ENCODE measurements around the gene UCHL3.

UCHL3 gene

DNA sequence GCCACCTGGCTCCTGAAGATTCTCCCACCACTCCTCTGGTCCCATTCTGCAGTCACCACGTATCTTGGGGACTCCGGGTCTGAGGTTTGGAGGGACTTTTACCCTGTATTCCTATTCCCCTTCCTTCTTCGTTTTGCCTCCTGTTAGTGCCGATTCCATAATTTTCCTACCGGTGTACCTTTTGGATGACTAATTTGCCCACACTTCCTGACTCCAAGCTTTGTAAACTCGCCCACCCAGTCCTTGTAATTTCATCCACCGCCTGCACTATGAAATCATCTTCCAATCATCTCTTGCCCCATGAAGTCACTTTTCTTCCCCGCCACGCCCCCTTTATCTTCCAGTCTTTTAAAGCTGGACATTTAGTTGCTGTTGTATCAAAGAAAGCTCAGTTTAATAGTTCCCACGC, 572 bp downstream of the UCHL3 start:
- DNase-seq, result no peak

DNA sequence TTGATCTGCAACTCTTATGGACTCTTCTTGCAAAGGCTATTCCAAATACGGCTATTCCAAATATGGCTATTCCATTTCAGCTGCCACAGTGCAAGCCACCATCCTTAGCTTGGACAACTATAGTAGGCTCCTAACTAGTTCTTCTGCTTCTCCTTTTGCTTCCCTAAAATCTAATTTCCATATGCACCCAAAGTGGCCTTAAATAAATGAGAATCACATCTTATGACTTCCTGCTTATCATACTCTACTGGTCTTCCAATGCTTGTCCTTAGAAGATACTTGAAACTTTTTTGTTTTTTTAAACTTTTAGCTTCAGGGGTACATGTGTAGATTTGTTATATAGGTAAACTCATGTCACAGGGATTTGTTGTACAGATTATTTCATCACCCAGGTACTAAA, 4.9 kb downstream of the UCHL3 start:
- no peak for DNase-seq

DNA sequence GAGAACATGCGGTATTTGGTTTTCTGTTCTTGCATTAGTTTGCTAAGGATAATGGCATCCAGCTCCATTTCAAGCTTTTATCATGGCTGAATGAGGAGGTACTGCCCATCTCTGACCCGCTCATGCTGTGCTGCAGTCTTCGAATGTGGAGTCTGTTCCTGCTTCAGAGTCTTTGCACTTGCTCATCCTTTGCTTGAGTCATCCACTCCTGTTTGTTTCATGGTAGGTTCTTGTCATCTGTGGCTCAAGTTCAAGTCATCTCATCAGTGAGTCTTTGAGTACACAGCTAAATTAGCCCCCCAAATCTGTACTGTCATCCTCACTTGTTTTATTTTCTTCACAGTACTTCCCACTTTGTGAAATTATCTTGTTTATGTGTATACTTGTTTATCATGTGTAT, 5.4 kb downstream of the UCHL3 start:
- no peak for DNase-seq

DNA sequence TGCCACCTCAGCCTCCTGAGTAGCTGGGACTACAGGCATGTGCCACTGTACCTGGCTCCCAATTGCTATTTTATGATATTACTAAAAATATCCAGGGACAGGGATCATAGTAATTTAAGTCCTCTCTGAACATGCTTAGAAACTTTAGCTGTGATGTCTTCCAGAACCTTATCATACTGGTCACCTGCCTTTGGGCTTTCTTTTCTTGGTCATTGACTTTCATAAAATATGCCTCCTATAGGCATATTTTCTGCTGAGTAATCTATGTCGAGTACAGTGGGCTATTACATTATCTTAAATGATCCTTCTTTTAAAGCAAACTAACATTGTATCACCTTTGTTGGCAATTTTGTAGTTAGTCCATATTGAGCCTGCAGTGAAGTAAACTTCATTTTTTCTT, 6.2 kb downstream of the UCHL3 start:
- no peak for DNase-seq

DNA sequence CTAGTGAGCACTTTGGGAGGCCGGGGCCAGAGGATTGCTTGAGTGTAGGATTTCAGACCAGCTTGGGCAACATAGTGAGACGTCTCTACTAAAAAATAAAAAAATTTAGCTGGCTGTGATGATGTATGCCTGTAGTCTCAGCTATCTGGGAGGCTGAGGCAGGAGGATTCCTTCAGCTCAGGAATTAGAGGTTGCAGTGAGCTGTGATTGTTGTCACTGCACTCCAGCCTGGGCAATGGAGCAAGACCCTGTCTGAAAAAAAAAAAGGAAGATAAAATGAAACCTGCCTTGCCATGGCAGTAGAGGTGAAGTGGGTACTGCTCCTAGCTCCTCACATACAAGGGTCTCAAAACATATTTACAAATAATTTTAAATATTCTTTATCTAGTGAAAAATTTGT, 7.4 kb downstream of the UCHL3 start:
- no peak for DNase-seq

DNA sequence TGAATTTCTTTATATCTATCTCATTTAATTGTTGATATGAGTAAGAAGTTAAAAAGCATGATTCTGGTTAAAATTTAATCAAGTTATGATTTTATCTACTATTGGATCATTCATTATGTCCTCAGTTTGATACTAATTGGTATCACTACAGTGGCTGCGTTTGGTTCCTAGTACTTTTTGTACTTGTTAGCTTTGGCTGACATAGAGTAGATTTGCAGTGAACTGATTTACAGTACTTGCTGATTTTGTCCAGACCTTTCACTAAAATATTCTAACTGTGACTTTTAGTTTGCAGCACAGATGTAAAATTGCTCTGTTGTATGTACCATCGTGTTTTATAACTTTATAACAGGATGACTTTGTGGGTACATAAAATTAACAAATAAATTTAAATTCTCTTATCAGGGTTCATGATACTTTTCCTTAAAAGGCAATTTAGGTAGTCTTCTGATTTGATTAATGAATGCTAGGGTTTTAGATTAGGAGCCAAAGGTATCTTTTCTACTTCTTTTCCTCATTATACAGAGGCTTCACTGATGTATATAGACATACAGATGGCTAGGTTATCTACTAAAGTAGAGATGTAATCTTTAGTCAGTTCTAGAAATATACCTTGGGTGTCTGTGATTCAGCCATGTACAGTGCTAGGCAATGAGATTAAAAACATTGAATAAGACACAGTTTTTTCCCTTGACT, 8.7 kb downstream of the UCHL3 start:
- DNase-seq, result no peak

DNA sequence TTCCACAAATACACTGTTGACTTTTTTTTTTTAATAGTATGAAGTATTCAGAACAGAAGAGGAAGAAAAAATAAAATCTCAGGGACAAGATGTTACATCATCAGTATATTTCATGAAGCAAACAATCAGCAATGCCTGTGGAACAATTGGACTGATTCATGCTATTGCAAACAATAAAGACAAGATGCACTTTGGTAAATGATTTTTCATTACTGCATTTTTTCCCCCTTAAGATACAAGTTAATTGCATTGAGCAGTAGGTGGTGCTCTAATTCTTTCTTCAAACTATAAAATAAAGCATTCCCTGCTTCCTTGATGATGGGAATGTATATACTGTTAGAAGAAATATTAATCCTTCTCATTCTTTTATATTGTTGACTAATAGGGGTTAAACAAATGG, 17.1 kb downstream of the UCHL3 start:
- no peak for DNase-seq

DNA sequence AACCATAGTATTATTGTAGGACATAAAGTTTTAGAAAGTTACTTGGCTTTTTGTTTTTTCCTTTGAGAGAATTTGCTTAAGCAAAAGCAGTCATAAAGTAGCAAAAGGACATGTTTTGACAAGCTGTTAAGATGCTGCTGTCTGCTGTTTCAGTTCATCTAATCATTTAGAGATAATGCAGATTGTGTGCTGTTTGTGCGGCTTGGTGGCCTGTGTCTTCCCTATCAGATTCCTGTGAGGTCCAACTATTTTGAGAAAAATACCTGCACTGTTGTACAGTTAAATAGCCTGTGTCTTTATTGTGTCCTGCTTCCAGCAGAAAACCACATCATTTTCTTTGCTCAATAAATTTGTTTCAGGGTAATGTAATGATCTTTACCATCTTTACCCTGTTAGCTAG, 20.0 kb downstream of the UCHL3 start:
- no peak for DNase-seq

DNA sequence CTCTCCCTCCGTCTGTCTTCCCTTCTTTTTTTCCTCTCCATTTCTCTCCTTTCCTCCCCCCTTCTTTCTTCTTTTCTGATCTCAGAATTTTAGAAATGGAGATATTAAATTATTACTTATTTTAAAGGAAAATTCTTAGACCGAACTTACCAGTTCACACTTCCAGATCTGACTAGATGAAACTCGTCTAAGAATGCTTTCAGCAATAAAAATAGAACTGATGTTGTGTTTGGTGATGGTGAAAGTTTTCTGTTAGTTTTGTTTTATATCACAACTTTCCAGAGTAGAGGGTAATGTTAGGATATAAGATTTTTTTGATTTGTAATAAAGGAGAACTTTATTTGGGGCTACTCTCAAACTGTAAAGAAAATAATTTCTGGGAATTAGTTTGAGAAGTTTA, 29.9 kb downstream of the UCHL3 start:
- DNase-seq, result no peak

DNA sequence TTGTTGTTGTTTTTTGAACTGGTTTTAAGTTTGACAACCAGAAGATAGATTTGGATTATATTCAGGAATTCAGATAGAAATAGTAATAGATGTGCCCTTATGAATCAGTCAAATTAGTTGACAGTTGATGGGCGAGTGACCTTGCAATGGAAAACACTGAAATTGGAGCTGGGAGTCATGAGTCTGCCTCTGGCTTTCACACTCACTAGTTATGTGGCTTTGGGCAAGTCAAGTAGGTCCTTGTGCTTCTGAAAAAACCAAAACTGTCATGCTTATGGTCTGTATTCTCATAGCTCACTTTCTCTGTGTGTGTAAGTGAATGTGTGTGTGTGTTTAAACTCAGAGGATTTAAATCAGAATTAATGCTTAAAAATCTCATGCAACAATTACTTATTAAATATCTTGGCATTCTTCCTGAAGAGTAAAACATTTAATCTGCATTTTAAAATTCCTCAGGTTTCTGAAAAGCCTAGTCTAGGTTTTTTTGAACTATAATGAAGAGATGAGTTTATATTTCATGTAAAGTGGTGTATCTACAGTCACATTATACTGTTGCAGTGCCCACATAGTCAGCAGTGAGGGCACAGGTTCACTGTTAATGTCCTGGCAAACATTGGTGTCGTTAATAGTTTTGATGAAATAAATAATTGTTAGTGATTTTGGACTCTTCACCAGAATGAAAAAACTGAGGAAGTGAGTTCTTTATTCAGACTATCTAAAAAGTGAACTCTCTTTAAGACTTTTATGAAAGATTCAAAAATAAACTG, 32.5 kb downstream of the UCHL3 start:
- DNase-seq, result no peak

DNA sequence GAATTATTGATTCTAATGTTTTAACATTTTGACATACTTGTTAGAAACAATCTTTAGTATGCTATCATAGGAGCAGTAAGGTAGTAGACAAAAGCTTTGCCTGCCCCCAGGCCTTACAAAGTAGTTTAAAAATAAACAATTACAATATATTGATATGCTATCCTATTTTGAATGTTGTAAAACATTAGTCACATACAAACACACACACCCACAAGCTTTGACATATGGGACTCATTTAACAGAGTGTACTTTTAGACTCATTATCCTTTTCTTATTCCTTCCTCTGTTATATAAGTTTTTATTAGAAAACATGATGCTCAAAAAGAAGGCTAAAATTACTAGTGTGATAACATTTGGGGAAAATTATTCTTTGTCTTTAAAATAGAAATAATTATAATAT, 33.5 kb downstream of the UCHL3 start:
- no peak for DNase-seq

DNA sequence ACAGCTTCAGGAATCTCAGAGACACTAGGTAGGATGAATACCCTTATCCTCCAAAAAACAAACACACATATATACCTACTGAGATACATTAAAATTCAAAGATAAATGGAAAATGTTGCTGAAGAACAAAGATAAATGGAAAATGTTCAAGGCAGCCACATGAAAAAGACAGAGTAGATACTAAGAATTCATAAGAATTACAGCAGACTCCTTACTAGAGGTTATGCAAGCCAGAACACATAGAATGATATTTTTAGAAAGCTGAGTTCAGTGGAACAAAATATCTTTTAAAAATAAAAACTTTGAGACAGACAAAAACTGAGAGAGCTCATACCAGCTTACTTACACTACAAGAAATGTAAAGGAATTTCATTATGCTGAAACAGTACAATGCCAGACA, 35.6 kb downstream of the UCHL3 start:
- DNase-seq, result no peak

DNA sequence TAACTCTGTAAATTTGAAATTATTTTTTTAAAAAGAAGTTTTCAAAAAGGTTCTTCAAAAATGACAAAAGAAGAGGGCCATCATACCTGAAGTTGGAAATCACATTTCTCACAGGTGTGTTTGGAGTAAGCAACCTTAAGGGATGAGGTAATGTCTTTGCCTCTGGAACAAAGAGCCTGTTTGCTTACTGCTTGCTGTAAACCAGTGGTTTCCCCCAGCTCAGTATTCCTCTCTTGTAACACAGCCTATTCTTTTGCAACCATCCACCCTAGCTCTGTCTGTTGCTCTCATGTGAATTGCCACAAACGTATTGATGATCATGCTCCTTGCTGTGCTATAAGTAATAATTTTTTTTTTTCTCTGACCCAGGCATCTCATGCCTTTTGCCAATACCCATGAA, 38.1 kb downstream of the UCHL3 start:
- peak; percentile 10 for DNase-seq

DNA sequence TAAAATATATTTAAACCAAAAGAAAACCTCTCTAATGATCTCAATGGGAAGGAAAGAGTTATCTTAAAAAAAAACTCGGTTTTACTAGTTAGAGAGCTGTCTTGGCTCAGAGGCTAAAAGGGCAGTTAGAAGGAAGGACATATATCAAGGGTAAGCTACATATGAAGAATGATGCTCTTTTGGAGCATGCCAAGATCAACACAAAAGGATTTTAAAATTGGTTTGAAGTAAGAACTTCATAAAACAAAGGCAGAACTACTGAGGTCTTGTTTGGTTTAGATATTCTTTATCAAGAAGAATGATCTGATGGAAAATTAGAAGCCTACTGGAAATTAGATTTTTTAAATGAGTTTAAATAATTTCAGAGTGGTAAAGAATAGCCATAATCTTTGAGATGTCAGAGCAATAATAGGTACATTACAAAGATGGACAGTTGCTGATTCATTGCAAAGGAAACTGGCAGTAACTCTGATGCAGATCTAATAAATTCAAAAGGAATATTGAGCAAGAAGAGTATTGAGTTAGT, 47.1 kb downstream of the UCHL3 start:
- no peak for DNase-seq

DNA sequence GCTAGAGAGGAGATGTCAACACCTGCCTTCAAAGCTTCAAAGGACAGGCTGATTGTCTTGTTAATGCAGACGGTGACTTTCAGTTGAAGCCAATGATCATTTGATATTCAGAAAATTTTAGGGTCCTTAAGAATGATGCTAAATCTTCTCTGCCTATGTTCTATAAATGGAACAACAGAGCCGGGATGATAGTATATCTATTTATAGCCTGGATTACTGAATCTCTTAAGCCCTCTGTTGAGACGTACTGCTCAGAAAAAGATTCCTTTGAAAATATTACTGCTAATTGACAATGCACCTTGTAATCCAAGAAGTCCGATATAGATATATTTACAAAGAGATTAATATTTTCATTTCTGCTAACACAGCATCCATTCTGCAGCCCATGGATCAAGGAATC, 50.8 kb downstream of the UCHL3 start:
- no peak for DNase-seq

DNA sequence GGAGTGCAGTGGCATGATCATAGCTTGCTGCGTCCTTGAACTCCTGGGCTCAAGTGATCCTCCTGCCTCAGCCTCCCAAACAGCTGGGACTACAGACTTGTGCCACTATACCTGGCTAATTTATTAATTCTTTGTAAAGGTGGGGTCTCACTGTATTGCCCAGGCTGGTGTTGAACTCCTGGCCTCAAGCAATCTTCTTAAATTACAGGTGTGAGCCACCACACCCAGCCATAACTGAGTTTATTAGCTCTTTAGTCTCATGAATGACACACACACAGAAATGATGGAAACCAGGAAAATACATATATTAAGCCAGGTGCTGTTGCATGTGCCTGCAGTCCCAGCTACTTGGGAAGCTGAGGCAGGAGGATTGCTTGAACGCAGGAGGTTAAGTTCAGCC, 53.4 kb downstream of the UCHL3 start:
- no peak for DNase-seq

DNA sequence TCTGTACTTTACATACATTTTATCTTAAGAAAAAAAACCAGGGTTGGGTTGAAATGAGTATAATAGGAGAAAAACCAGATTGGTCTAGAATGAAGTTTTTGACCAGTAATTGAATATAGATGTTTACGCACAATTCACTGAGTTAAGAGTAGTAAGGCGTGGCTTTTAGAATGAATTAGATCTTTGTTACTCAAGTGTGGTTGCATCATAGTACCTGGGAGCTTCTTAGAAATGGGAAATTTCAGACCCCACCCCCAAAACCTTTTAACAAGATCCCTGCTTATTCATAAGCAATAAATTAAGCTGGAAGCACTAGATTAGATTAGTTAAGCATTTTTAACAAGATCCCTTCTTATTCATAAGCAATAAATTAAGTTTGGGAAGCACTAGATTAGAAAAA, 57.9 kb downstream of the UCHL3 start:
- DNase-seq, result no peak

DNA sequence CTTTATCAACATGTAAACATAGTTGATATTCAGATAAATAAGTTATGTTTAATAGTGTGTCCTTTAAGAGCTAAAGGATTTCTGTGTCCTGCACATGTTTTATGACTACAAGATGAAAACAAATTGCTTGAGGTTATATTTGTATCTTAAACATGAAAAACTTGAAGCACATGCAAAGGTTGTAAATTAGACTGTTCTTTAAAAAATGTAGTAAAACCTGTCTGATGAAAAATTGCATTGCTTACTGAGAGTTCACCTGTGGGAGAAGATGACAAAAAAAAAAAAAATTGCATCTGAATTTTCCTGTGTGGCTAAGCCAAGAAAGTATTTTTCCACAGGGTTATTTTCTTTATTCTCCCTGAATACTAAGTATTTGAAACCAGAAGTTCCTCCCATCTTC, 60.9 kb downstream of the UCHL3 start:
- DNase-seq, result no peak

DNA sequence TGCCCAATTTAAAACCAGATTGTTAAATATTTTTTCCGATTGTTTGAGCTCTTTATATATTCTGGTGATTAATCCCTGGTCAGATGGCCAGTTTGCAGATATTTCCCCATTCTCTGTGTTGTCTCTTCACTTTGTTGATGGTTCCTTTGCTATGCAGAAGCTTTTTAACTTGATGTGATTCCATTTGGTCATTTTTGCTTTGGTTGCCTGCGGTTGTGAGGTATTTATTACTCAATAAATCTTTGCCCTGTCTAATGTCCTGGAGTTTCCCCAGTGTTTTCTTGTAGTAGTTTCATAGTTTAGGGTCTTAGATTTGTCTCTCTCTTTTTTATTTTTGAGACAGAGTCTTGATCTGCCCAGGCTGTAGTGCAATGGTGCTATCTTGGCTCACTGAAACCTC, 62.8 kb downstream of the UCHL3 start:
- DNase-seq, result no peak

DNA sequence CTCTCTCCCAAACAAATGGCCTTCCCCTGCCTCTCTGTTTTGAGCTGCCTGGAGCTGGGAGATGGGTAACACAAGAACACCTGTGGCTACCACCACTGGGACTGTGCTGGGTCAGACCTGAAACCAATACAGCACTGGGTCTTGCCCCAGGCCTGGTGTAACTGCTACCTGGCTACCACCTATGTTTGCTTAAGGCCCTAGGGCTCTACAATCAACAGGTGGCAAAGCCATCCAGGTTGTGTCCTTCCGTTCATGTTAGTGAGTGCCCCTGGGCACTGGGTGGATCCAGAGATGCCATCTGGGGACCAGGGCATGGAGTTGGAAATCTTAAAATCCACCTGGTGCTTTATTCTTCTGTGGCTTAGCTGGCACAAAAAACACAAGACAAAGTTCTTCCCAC, 67.6 kb downstream of the UCHL3 start:
- DNase-seq, result no peak

DNA sequence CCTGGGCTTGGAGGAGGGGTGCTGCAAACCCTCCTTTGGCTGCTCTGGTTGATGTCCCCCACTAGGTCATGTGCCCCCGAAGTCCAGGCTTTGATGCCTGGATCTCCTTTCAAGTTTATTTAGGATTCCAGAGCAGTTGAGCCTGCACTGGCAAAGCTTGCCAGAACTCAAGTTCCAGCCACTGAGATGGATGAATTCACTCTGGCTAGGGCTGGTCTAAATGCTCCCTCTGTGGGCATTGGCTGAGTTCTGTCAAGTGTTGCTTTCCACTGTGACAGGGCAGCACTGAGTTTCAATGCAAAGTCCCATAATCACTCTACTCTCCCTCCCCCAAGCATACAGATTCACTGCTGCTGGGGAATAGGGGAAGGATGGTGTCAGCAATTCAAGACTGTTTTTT, 68.7 kb downstream of the UCHL3 start:
- DNase-seq, result no peak

DNA sequence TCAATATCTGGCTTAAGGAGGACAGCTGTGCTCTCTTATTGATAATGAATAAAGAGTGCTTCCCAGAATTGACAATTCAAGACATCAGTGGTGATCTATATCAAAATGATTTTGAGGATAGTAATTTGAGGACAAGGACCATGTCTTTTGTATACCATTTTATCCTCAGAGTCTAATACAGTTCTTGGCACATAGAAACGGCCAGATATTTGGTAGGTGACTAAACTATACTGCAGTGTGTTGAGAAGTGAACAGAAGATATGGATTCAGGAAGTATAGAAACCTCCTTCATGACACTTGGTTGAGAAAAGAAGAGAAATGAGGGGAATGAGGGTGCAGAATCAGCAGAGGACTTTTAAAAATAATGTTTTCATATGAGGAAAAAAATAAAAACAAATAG, 70.4 kb downstream of the UCHL3 start:
- DNase-seq, result no peak

DNA sequence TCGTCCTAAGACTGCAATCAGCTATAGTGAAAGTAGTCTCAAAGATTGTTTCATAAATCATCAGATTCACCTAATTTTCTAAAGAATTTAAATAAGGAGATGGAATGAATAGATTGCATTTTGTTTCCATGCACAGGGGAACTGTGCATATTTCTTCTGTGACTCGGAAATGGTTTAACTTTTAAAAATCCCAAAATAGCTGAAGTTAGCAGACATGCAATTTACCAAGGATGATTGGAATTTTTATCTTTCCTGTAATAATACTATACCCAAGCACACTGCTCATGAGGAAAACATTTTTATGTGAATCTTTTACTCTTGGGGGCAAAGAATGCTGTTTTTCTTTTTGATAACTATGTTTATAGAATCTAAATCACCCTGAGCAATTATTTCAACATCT, 71.6 kb downstream of the UCHL3 start:
- no peak for DNase-seq

DNA sequence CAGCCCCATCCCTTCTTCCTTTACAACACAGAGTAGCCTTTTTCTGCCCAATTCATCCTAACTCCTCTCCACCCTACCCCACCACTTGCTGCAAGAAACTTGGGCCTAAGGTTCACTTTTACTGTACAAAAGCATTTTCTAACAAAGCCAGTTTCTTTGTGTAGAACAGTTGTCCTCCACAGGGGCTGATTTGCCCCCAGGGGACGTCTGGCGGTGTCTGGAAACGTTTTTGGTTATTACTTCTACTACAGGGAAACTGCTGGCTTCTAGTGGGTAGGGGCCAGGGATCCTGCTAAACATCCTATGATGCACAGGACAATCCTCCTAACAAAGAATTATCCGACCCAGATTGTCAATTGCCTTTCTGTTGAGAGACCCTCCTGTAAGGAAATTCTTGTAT, 79.2 kb downstream of the UCHL3 start:
- no peak for DNase-seq

DNA sequence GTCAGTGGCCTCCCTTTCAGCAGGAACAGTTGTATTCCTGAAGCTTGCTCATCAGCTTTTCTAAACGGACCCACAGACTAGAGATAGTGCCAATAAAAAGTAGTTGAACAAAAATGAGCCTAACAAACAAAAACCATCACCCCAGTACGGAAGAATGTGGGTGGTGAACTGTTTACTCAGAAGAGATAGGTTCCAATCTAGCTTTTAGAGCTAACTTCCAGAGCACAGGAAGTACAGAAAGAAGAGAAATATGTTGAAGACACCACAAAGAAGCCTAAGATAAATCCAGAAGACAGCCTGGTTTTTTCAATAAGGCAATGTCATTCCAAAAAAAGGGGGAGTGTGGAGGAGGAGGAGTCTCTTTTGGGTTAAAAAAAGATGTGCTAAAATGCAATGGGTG, 83.7 kb downstream of the UCHL3 start:
- DNase-seq, result no peak

Measured in NCI-H2029 (cell line).